Mesenteric fat pad (tissue), 1 donor: Measurements from ENCODE around the gene PPM1L. TPM values are rescaled to one million over a fixed set of nuclear protein-coding genes. Genes with fewer than 3 reads are reported as not detected.

ENCODE experiments used
- DNase-seq: peaks from one replicate; pipeline ENCODE4 v3.0.0-alpha.2; 2020; ENCODE audit warnings: low spot score
- total RNA-seq: library from RNA; stranded (reverse); fragmentation: NEBNext Ultra II Directional; extraction: Animal tissue kit (Norgen Biotek cat#: 25700); gene quantifications from one replicate; pipeline ENCODE4 v1.2.1, GENCODE V29; 2021
- donor health status: DM: yes; HTN: yes; CAD: no.

The PPM1L gene
- total RNA-seq, 1 donor from 2014 or later = 12.7 TPM

DNA sequence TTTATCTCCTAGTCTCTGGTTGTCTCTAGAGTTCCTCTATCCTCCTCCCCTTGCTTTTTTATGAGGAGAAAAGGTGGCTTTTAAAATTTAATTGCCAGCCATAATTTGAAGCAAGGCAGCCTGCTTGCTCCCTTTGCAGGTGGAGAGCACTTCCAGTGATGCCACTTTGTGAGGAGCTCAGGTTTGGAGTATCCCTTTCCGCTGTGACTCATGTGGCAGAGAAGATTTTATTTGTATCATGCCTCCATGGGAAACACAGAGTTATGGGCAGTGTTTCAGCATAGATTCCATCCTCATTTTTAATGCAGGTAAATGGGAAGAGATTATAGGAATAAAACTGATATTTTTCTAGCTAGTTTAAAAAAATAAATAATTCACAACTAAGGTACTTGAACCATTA is 7.0 kb downstream of the PPM1L start:
- no peak for DNase-seq

- DNase-seq = no peak
These were observed 9.2 kb downstream of the PPM1L start for GRCh38 chr3:160765211-160765610.

GRCh38 chr3:160768031-160768430 is 12.0 kb downstream of the PPM1L start:
- DNase-seq = no peak

GRCh38 chr3:160768918-160769317 is 12.9 kb downstream of the PPM1L start:
- DNase-seq = no peak

- DNase-seq = no peak
These were observed 15.9 kb downstream of the PPM1L start for GRCh38 chr3:160771811-160772459.

- DNase-seq = no peak
These were observed 17.7 kb downstream of the PPM1L start for GRCh38 chr3:160773722-160774121.

DNA sequence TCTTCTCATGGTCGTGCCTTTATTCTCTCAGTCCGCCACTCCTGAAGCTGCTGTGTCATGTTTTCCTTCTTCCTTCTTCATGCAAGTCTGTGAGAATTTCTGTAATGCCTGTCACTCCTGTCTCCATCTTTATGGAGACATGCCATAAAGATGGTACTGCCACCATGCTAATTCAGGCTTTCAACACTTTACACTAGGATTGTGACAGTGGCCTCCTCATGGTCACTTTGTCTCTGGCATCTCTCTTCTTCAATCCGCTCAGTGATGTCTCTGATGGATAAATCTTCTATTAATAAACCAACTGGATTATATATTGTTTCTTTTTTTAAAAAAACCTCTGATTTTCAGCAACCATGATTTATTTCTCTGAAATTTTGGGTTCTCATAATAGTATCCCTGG is 18.1 kb downstream of the PPM1L start:
- no peak for DNase-seq

GRCh38 chr3:160778480-160778879 is 22.4 kb downstream of the PPM1L start:
- no peak for DNase-seq

GRCh38 chr3:160779040-160779439 is 23.0 kb downstream of the PPM1L start:
- no peak for DNase-seq

- no peak for DNase-seq
These were observed 24.2 kb downstream of the PPM1L start for GRCh38 chr3:160780245-160780644.

GRCh38 chr3:160781402-160781801 is 25.4 kb downstream of the PPM1L start:
- no peak for DNase-seq

GRCh38 chr3:160781863-160782262 is 25.8 kb downstream of the PPM1L start:
- DNase-seq = no peak

- no peak for DNase-seq
These were observed 28.8 kb downstream of the PPM1L start for GRCh38 chr3:160784853-160785252.

- no peak for DNase-seq
These were observed 34.7 kb downstream of the PPM1L start for GRCh38 chr3:160790726-160791125.

DNA sequence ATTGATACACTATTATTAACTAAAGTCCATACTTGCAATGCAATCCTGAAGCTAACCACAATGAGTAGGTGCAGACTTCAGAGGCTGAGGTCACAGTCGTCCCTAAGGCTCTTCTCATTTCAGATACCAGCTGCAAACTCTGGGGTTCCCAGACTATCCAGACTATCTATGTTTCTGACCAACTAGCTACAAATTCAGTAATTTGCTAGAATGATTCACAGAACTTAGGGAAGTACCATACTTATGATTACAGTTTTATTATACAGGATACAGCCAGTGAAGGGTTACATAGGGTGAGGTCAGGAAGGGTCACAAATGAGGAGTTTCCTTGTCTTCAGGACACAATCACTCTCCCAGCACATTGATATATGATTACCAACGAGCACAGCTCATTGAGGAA is 36.5 kb downstream of the PPM1L start:
- DNase-seq = no peak

- no peak for DNase-seq
These were observed 37.8 kb downstream of the PPM1L start for GRCh38 chr3:160793722-160794252.

DNA sequence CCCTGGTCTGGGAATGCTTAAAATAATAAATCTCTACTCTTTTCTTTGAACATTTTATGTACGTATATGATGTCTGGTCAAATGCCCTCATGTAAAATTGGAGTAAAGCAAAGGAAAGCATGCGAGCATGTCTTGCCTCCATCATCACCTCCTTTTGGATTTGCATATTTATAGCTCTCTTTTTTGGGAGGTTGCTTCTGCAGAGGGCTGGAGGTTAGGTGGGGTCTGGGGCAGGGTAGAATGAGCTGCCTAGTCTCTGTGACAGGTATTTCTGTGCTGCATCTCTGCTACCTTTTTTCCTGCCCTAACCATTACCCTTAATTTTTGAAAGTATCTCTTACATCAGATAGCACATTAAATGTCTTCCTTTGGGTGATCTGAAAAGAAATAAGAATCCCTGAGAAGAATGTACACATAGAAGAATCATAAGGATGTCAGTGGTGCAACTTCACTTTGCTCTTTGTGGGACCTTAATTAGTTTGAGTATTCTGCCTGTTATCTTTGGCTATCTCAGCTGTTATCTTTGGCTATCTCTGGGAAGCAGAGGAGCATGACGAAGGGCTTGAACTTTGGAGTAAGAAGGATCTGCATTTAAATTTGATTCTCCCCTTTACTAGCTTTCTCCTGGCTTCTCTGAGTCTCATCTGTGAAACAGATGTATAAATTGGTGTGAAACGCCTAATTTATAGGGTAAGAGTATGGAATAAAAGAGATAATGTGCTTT is 40.2 kb downstream of the PPM1L start:
- no peak for DNase-seq

DNA sequence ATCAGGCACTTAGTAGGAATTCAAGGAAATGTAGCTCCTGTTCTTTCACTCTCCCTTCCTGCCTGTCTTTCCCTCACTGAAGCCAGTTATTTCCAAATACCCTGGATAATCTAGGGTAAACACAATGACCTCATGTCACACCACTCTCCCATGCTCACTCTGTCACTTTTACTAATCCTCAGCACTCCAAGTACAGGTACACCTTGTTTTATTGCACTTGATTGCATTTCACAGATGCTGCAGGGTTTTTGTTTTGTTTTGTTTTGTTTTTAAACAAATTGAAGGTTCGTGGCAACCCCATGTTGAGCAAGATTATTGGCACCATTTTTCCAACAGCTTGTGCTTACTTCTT is 40.8 kb downstream of the PPM1L start:
- DNase-seq = no peak

DNA sequence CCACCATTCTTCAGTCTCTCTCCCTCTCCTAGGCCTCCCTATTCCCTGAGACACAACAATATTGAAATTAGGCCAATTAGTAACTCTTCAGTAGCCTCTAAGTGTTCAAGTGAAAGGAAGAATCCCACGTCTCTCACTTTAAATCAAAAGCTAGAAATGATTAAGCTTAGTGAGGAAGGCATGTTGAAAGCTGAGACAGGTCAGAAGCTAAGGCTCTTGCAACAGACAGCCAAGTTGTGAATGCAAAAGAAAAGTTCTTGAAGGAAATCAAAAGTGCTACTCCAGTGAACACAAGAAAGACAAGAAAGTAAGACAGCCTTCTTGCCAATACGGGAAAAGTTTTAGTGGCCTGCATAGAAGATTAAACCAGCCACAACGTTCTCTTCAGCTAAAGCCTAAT is 41.3 kb downstream of the PPM1L start:
- no peak for DNase-seq

DNA sequence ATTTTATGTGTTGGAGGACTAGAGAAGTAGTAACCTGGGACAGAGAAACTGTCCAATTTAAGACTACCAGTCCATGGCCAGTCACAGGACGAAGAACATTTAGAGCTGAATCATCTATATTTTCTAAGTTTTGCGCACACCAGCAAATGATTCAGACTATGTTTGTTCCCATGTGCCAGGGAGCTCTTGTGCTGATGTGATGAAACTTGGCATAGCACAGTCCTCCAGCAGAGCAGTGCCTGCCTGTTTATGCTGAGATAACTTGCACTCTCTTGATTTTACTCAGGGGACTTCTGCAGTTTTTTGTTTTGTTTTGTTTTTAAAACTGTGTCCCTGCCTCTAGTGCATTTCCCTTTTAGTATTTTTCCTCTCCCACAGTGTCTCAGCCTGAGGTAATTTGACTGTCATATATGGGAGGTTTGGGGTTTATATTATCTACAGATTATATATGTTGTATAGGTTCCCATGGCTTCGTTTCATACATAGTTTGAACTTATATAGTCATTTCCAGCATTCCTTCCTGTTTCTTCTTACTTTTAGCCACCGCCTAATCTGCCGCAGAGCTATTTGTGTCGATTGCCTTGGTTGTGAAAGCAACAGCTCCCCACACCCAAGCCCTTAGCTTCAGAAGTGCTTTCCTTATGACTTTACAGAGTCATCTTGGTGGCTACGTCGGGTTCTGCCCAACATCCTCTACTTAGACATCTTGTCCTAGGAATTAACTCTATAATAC is 45.5 kb downstream of the PPM1L start:
- DNase-seq = no peak

DNA sequence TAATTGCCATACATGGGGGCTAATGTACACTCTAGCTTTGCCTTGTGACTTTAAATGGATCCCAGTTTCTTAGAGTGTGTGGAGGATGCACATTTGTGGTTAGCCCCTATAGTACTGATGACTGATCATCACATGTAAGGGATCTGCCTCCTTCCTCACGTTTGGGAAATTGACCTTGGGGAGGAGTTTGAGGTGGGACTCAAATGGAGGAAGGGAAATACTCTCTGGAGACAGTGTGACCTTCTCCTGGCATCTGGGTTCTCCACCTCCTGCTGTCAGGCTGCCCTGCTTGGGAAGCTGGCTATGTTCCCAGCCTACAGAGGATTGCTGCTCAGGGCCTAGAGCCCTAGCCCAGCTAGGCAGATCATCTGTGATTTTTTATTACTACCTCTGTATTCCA is 48.7 kb downstream of the PPM1L start:
- no peak for DNase-seq

- DNase-seq = no peak
These were observed 50.1 kb downstream of the PPM1L start for GRCh38 chr3:160806094-160806493.
